OCI-LY1 (cell line): ENCODE data around the gene ATP11A.

Experiments
- H2AFZ ChIP-seq: fragments of 200-600 bp; sonication (generic), shearing (Covaris generic); 2 replicates; pipeline ENCODE4 v1.6.0; 2014; ENCODE audit warnings: antibody characterized with exemption, mild to moderate bottlenecking, low read length
- H3F3A ChIP-seq: fragments of 200-600 bp; sonication (generic), shearing (Covaris generic); 2 replicates; pipeline ENCODE4 v1.6.0; 2014; ENCODE audit warnings: mild to moderate bottlenecking, antibody characterized with exemption, low read length, moderate library complexity; ENCODE audit not compliant: insufficient read depth
- H3K27ac ChIP-seq: fragments of 200-600 bp; sonication (generic); 2 replicates; pipeline ENCODE4 v1.5.1; 2014; ENCODE audit warnings: low read length, mixed run types, mild to moderate bottlenecking, low read depth; ENCODE audit not compliant: poor library complexity, severe bottlenecking
- H3K27me3 ChIP-seq: fragments of 200-600 bp; sonication (generic); 2 replicates; pipeline ENCODE4 v1.6.0; 2014; ENCODE audit warnings: antibody characterized with exemption, mild to moderate bottlenecking, low read length, moderate library complexity; ENCODE audit not compliant: insufficient read depth
- H3K36me3 ChIP-seq: fragments of 200-600 bp; sonication (generic); 2 replicates; pipeline ENCODE4 v1.6.1; 2014; ENCODE audit warnings: mild to moderate bottlenecking, antibody characterized with exemption, low read length, moderate library complexity, mixed read lengths; ENCODE audit not compliant: insufficient read depth
- H3K4me1 ChIP-seq: fragments of 200-600 bp; sonication (generic); 2 replicates; pipeline ENCODE4 v1.5.1; 2014; ENCODE audit warnings: mild to moderate bottlenecking, low read length, moderate library complexity; ENCODE audit not compliant: insufficient read depth, severe bottlenecking
- H3K4me2 ChIP-seq: fragments of 200-600 bp; sonication (generic), shearing (Covaris generic); 2 replicates; pipeline ENCODE4 v1.6.1; 2014; ENCODE audit warnings: low read length
- H3K4me3 ChIP-seq: fragments of 200-600 bp; sonication (generic); 2 replicates; pipeline ENCODE4 v1.5.1; 2014; ENCODE audit warnings: low read length, low read depth, mild to moderate bottlenecking, mixed read lengths; ENCODE audit not compliant: poor library complexity, severe bottlenecking
- H3K79me2 ChIP-seq: fragments of 200-600 bp; shearing (Covaris generic); 2 replicates; pipeline ENCODE4 v1.6.1; 2016; ENCODE audit warnings: mixed run types, low read length, mixed read lengths; ENCODE audit not compliant: insufficient read depth
- H3K9ac ChIP-seq: fragments of 200-600 bp; sonication (generic), shearing (Covaris generic); 2 replicates; pipeline ENCODE4 v1.6.1; 2014; ENCODE audit warnings: mild to moderate bottlenecking, low read length, mixed read lengths
- H3K9me2 ChIP-seq: fragments of 200-600 bp; sonication (generic), shearing (Covaris generic); 2 replicates; pipeline ENCODE4 v1.6.1; 2014; ENCODE audit warnings: low read depth, mild to moderate bottlenecking, low read length, mixed read lengths
- H3K9me3 ChIP-seq: fragments of 200-600 bp; shearing (Covaris generic); 2 replicates; pipeline ENCODE4 v1.6.1; 2014; ENCODE audit warnings: low read length, mixed read lengths
- H4K20me1 ChIP-seq: fragments of 200-600 bp; sonication (generic), shearing (Covaris generic); 2 replicates; pipeline ENCODE4 v1.6.0; 2016; ENCODE audit warnings: mild to moderate bottlenecking, low read length; ENCODE audit not compliant: insufficient read depth
- EZH2 ChIP-seq: fragments of 200-600 bp; sonication (generic), shearing (Covaris generic); IDR thresholded peaks from 2 replicates; pipeline ENCODE4 v1.8.0; 2017; ENCODE audit warnings: borderline replicate concordance, mixed run types, mild to moderate bottlenecking, antibody characterized with exemption, low read length, moderate library complexity, mixed read lengths
- TF ChIP-seq, protein P1 (sequence below): fragments of 200-600 bp; sonication (generic), shearing (Covaris generic); IDR thresholded peaks from 2 replicates; pipeline ENCODE4 v1.5.1; 2017; ENCODE audit warnings: mild to moderate bottlenecking, antibody characterized with exemption, low read length, moderate library complexity, mixed read lengths

The ATP11A gene

DNA sequence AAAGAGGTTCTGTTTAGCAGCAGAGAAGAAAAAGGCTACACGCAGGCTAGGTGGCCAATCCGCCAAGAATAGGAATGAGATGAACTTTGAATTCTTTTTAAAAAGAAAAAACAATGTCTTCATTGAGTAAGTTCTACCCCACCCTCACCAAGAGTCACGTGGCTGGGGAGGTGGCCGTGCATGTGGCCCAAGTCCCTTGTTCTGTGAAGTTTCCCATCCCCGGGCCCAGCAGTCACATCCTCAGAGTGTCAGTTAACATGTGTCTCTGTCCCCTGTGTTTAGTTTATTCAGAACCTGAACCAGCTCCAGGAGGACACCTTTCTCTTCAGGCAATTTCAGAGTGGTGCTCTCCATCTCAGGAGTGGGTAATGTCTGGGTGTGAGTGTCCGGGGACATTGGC is 222.0 kb downstream of the ATP11A start:
- Histone ChIP-seq H3K36me3 (no peaks in the 10 kb centered on the region), H3K9ac (no peak overlapping the region), H3K4me3 (no peak overlapping the region), H3K27me3 (peaks cover 20% of the 10 kb centered on the region), H3K27ac (no peak overlapping the region), H3K9me2 (no peaks in the 10 kb centered on the region), H2AFZ (no peak overlapping the region), H3K9me3 (no peaks in the 10 kb centered on the region), H3K4me2 (no peak overlapping the region), H3K4me1 (no peaks in the 10 kb centered on the region), H3F3A (no peaks in the 10 kb centered on the region), H4K20me1 (no peaks in the 10 kb centered on the region), H3K79me2 (no peaks in the 10 kb centered on the region)
- TF ChIP-seq, protein P1, sequence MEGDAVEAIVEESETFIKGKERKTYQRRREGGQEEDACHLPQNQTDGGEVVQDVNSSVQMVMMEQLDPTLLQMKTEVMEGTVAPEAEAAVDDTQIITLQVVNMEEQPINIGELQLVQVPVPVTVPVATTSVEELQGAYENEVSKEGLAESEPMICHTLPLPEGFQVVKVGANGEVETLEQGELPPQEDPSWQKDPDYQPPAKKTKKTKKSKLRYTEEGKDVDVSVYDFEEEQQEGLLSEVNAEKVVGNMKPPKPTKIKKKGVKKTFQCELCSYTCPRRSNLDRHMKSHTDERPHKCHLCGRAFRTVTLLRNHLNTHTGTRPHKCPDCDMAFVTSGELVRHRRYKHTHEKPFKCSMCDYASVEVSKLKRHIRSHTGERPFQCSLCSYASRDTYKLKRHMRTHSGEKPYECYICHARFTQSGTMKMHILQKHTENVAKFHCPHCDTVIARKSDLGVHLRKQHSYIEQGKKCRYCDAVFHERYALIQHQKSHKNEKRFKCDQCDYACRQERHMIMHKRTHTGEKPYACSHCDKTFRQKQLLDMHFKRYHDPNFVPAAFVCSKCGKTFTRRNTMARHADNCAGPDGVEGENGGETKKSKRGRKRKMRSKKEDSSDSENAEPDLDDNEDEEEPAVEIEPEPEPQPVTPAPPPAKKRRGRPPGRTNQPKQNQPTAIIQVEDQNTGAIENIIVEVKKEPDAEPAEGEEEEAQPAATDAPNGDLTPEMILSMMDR, result no peak
- no peak for TF ChIP-seq EZH2

DNA sequence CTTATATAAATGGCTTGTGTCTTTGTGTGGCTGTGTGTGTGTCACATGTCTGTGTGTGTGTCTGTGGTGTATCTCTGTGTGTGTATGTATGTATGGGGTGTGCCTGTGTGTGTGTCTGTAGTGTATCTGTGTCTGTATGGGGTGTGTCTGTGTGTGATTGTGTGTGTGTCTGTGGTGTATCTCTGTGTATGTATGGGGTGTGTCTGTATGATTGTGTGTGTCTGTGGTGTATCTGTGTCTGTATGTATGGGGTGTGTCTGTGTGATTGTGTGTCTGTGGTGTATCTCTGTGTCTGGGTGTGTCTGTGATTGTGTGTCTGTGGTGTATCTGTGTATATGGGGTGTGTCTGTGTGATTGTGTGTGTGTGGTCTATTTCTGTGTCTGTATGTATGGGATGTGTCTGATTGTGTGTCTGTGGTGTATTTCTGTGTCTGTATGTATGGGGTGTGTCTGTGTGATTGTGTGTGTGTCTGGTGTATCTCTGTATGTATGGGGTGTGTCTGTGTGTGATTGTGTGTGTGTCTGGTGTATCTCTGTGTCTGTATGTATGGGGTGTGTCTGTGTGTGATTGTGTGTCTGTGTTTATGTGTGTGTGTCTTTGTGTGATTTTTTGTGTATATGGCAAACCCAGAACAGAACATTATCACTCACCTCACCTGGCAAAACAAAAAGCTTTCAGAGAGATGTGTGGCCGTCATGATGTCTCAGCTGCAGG is 223.0 kb downstream of the ATP11A start:
- Histone ChIP-seq H3K4me2 (no peak overlapping the region), H4K20me1 (no peaks in the 10 kb centered on the region)
- TF ChIP-seq, protein P1, result no peak
- TF ChIP-seq EZH2, result no peak

DNA sequence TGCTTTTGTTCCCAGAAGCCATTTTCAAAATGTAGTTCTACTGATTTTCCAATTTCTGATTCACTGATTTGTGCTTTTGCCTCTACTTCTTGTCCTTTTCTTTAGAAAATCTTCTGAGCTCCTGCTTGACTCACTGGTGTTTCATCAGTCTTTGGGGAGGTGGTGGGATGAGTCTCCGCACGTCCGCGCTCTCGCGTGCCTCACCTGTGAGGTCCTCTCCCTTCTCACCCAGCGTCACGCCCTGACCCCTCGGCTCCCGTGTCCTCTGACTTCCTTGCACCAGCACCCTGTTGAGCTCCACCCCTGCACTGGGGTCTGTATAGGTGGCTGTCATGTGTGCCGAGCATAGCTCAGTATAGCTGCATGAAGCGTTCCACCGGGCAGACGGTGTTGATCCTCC is 226.5 kb downstream of the ATP11A start:
- no peaks in the 10 kb centered on the region for H3F3A ChIP-seq
- H3K4me3 ChIP-seq, result no peak overlapping the region
- H3K9me3 ChIP-seq, result no peaks in the 10 kb centered on the region
- peaks cover 12% of the 10 kb centered on the region; the same call in 1 of the 2 replicates for H3K27me3 ChIP-seq
- no peak overlapping the region for H3K27ac ChIP-seq
- TF ChIP-seq, protein P1, result no peak
- no peaks in the 10 kb centered on the region for H3K4me1 ChIP-seq
- H2AFZ ChIP-seq, result no peak overlapping the region
- H3K36me3 ChIP-seq, result no peaks in the 10 kb centered on the region
- H3K9me2 ChIP-seq, result no peaks in the 10 kb centered on the region
- H3K79me2 ChIP-seq, result no peaks in the 10 kb centered on the region
- no peaks in the 10 kb centered on the region for H4K20me1 ChIP-seq
- no peak overlapping the region for H3K4me2 ChIP-seq
- H3K9ac ChIP-seq, result no peak overlapping the region

More for the DNA sequence above, 223.0 kb downstream of the ATP11A start:
- Histone ChIP-seq H3K9me2 (no peaks in the 10 kb centered on the region), H3F3A (no peaks in the 10 kb centered on the region), H3K4me3 (no peak overlapping the region), H3K27me3 (peaks cover 17% of the 10 kb centered on the region), H3K27ac (no peak overlapping the region), H3K9me3 (no peaks in the 10 kb centered on the region), H3K9ac (no peak overlapping the region), H3K79me2 (no peaks in the 10 kb centered on the region), H3K36me3 (no peaks in the 10 kb centered on the region), H3K4me1 (no peaks in the 10 kb centered on the region), H2AFZ (no peak overlapping the region)
